RPMI8226 (cell line): ENCODE results near the gene RIBC1.
"Not testable (repeated sequence)": the region's sequence is repeated elsewhere in the genome, so short reads cannot be mapped to it uniquely, and the experiment has no call there.

Experiments
- DNase-seq: peaks from one replicate; pipeline ENCODE4 v3.0.0-alpha.2; 2015

RIBC1 gene

GRCh38 chrX:53437206-53437605 is 14.5 kb downstream of the RIBC1 start:
- DNase-seq, result no peak

DNA sequence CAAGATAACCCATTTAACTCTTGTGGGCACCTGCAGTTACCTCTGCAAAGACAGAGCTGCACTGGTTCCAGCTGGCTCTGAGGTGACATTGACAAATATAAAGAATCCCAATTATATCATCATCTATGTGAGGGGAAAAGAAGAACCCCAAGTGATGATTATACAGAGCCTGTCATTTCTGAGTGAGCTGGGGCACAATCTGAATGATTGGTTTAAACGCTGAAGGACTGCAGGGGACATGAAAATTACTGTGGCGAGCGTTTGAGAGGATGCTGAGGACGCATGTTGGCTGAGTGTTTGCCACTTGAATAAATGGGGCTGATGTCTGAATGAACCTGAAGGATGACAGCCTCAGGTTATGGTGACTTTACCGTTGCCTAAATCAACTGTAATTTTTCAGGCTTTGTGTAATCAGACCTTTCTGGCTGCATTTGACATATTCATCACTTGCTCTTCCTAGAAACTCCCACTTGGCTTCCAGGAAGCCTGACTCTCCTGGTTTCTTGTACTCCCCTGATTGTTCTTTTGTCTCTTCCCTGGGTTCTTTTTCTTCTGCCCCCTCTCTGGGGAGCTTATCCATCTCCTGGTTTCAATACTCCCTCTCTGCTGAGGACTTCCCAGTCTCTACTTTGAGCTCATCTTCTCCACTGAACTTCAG is 15.6 kb downstream of the RIBC1 start:
- no peak for DNase-seq

GRCh38 chrX:53438832-53439230 is 16.2 kb downstream of the RIBC1 start:
- no peak for DNase-seq

- DNase-seq, result no peak
Measured at GRCh38 chrX:53440101-53440500, 17.4 kb downstream of the RIBC1 start.

GRCh38 chrX:53440621-53441517 is 18.2 kb downstream of the RIBC1 start:
- DNase-seq, result no peak

DNA sequence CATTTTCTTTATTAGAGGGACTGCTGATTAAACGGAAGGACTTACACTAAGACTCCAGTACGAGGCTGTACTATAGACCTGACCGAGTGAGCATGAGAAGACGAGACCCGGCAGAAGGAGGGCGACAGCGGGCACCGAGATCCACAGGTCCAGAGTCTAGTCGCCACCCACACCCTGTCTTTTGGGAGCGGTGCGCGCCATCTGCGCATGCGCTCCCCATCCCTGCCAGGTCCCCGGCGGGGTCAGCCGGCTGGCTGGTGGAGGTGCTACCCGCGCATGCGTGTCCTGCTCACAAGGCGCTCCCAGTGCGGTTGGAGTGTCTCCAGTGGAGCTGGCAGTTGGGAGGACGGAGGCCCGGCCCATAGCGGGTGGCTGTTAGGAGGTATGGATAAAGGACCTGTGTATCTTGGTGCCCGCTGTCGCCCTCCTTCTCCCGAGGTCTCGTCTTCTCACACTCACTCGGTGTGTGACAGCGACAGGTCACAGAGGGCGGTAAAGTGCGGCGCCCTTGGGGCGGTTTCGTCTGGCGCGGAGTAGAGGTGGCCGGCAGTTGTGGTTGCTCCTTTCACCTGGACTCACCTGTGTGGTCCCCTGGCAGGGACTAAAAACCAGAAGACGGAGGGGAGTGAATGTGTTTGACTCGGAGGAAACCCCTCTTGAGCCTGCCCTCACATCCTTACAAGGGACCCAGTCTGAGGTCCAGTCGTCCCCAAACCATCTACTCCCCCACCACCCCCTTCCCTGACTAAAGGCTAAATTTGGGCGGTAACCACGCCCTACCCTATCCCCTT is 19.1 kb downstream of the RIBC1 start:
- peak; percentile 91 for DNase-seq

DNA sequence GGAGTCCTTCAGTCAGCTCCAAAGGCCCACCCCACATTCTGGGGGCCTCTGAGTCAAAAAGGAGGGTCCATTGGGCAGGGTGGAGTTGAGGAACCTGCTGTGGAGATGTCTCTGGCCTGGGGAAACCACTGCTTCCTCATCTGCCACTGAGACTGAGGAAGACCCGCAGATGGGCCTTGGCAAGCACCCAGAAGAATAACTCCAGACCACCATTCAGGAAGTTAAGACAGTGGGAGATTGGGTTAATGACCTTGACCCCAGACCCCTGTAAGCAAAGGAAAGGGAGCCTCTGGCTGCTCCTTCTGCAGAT is 19.6 kb downstream of the RIBC1 start:
- DNase-seq, result no peak

- peak; percentile 58 for DNase-seq
Measured at GRCh38 chrX:53445977-53446376, 23.3 kb downstream of the RIBC1 start.

DNA sequence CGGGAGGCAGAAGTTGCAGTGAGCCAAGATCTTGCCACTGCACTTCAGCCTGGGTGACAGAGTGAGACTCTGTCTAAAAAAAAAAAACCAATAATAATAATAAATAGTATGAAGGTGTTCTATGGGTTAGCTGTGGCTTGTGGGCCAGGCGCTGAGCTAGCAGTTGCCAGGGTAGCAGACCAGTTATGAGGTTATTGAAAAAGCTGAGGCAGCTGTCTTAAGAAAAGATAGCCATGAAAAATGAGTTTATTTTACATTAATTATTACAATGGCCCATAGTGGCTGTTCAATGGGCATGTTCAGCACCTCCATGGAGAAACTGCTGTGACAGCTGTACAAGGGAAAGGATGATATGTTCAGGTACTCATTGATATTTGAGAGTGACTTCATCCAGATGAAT is 24.8 kb downstream of the RIBC1 start:
- no peak for DNase-seq

GRCh38 chrX:53449632-53450031 is 27.0 kb downstream of the RIBC1 start:
- DNase-seq, result no peak

DNA sequence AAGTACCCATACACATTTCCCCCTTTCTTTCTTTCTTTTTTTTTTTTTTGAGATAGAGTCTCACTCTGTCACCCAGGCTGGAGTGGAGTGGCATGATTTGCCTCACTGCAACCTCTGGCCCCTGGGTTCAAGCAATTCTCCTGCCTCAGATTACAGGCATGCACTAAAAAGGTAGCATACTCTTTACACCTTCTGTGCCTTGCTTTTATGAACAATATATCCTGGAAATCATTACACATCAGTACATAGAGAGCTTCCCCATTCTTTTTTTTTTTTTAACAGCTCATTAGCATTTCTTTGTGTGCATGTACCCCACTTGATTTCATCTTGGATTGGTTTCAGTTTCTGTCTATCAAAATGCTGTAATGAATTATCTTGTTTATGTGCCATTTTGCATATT is 30.1 kb downstream of the RIBC1 start:
- no peak for DNase-seq

DNA sequence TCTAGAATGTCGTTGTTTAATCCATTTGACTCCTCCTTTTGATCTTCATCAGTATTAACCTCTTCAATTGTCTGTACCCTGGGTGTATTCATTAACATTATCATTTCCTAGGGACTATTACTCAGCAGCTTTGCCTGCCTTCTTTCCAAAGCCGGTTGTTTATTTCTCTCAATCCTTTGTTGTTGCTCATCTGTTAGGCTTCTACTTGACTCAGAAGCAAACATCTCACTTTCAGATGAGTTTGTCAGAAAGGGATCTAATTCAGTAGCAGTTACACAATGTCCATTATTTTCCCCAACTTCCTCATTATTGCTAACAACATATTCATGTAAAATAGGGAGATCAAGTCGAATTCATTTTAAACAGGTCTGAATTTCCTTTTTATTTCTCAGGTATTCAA is 33.6 kb downstream of the RIBC1 start:
- no peak for DNase-seq

DNA sequence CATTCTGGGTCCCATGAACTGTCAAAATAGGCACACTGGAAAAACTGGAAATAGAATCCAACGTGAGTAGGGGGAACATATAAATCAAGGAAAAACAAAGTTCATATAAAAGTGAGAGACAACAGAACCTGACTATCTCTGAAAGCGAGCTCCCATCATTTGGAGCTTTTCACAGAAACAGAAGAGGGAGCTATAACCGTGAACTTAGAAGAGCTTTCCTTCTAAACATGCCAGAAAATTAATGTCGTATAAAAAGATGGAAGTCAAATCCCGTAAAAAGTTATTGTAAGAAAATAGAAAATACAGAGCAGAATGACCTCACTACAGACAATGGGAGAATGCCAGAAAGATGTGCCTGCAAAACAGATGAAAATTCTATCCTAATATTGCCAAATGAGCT is 35.4 kb downstream of the RIBC1 start:
- no peak for DNase-seq

GRCh38 chrX:53468659-53469058 is 46.0 kb downstream of the RIBC1 start:
- not testable (repeated sequence) for DNase-seq

DNA sequence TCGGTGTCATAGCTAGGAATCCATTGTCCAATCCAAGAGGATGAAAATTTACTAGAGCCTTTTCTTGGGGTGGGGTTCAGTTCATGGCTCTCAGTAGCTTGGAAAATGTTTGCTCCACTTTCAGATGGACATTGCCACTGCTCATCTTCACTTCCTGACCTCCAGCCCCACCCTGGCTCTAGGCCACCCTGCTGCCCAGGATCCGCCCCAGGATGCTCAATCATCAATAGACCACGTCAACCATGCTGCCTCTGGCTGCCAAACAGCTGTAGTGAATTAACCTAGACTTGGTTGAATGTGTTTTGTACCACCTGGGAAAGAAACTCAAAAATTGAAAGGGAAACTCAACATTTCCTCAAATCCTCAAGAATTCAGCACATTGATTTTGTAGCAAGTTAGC is 48.7 kb downstream of the RIBC1 start:
- DNase-seq, result no peak

GRCh38 chrX:53474707-53475106 is 52.0 kb downstream of the RIBC1 start:
- no peak for DNase-seq

- DNase-seq, result no peak
Measured at GRCh38 chrX:53476371-53476770, 53.7 kb downstream of the RIBC1 start.

GRCh38 chrX:53479301-53479700 is 56.6 kb downstream of the RIBC1 start:
- DNase-seq, result no peak
